Measurements from ENCODE around the gene HOXC4. TPM values are rescaled to one million over a fixed set of nuclear protein-coding genes. Genes with fewer than 3 reads are reported as not detected.
A peak's percentile ranks its signal among the peaks of the same experiment; 100 is the strongest.

HOXC4 gene
- total RNA-seq, 1 donor from 2014 or later = 0.47 TPM

DNA sequence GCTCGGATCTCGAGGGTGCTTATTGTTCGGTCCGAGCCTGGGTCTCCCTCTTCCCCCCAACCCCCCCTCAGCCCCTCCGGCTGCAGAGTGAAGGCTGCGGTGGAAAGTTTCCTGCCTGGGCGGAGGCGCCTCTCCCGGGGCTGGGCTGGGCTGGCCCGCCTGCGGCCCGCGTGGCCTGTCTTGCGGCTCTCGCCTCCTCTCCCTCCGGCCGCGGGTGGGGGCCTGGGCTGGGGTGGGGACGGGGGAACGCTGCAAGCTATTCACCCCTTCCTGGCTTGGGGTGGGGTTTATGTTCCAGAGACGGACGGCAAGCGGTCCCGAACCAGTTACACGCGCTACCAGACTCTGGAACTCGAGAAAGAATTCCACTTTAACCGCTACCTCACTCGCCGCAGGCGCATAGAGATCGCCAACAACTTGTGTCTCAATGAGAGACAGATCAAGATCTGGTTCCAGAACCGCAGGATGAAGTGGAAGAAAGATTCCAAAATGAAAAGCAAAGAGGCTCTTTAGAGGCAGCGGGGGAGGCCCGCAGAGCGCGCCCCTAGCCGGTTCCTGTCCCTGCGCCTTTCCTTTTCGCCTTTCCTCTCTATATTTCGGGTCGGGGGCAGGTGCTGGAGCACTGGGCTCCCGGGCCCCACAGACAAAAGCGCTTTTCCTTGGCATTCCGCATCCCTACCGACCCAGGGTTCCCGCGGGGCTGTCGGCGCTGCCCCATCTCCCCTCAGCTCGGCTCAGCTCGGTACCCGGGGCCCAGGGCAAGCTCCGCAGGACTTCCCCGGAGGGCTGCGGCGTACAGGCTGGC lies 19.5 kb upstream of the HOXC4 start:
- Histone ChIP-seq H3K27me3 (ENCODE audit: low read depth) (peaks cover 98% of the 10 kb centered on the region), H3K4me1 (peaks cover 13% of the 10 kb centered on the region), H3K36me3 (no peaks in the 10 kb centered on the region), H3K4me3 (peak overlapping the region; percentile 37), H3K9me3 (no peaks in the 10 kb centered on the region), H3K27ac (no peak overlapping the region)
- TF ChIP-seq, protein P1, sequence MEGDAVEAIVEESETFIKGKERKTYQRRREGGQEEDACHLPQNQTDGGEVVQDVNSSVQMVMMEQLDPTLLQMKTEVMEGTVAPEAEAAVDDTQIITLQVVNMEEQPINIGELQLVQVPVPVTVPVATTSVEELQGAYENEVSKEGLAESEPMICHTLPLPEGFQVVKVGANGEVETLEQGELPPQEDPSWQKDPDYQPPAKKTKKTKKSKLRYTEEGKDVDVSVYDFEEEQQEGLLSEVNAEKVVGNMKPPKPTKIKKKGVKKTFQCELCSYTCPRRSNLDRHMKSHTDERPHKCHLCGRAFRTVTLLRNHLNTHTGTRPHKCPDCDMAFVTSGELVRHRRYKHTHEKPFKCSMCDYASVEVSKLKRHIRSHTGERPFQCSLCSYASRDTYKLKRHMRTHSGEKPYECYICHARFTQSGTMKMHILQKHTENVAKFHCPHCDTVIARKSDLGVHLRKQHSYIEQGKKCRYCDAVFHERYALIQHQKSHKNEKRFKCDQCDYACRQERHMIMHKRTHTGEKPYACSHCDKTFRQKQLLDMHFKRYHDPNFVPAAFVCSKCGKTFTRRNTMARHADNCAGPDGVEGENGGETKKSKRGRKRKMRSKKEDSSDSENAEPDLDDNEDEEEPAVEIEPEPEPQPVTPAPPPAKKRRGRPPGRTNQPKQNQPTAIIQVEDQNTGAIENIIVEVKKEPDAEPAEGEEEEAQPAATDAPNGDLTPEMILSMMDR (IDR thresholded peaks at IDR 0.05) = no peak
- DNase-seq (no peak), ATAC-seq (peak in 1 of 2 donors; percentile 25)
- intact Hi-C loops (cut with DNase I) = no loop called here

DNA sequence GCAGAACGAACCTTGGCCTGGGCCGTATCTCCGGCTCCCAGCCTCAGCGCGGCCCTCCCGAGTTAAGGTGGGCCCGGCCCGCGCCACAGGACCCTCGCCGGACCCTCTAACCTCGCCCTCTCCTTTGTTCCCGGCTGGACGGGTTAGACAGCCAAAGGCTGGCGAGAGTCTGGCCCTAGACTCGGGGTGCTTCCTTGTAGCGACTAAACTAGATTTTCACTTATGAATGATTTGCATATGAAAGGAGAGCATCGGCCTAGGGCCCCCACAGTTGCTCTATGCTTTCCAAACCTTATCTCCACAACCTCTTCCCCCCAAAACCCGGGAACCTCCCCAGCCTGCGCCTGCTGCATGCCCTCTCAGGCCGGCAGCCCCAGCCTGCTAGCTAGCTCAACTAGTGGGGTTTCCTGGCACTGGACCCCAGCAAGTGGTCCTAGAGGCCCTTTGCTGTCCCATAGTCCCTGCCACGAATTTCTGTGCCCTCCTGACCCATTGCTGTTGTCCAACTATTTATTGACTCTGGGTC lies 18.8 kb upstream of the HOXC4 start:
- Histone ChIP-seq H3K36me3 (no peaks in the 10 kb centered on the region), H3K4me1 (peaks cover 13% of the 10 kb centered on the region), H3K4me3 (no peak overlapping the region), H3K27me3 (ENCODE audit: low read depth) (peaks cover 97% of the 10 kb centered on the region), H3K9me3 (no peaks in the 10 kb centered on the region), H3K27ac (no peak overlapping the region)
- intact Hi-C loops (cut with DNase I) = no loop called here
- ATAC-seq (no peak), DNase-seq (no peak)
- TF ChIP-seq, protein P1 (IDR thresholded peaks at IDR 0.05) = no peak

DNA sequence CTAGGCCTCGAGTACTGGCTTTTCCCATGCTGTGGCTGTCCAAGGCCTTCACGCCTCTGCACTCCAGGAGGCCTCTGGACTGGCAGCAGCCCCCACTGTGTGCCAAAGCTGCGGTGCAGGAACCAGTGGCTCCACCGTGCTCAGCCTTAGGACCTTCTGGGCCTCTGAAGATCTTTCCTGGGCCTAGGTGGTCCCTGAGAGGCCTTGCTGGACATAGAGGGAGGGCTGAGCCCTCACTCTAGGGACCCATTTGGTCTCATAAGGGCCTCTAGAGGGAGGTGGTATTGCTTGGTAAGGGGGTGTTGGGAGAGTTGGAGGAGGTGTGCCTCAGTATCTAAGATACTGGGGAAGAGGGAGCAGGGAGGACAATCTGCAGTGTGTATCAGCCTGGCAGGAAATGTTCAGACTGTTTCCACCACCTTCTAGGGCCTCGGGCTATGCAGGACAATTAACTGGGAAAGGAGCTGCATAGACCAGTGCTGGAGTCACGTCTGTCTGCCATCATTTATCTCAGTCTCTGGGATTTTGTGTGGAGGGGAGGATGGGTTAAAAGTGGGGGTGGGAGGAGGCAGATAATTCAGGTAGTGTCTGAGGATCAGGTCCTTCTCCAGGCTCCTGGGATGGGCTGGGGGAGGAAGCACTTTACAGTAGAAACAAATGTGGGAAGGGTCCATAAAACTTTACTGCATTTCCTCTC lies 17.9 kb upstream of the HOXC4 start:
- TF ChIP-seq, protein P1 (IDR thresholded peaks at IDR 0.05) = no peak
- Histone ChIP-seq H3K9me3 (no peaks in the 10 kb centered on the region), H3K27ac (no peak overlapping the region), H3K4me3 (no peak overlapping the region), H3K36me3 (no peaks in the 10 kb centered on the region), H3K4me1 (peaks cover 12% of the 10 kb centered on the region), H3K27me3 (ENCODE audit: low read depth) (peaks cover 92% of the 10 kb centered on the region)
- ATAC-seq = no peak
- intact Hi-C loops (cut with DNase I) = no loop called here
- no peak for DNase-seq

DNA sequence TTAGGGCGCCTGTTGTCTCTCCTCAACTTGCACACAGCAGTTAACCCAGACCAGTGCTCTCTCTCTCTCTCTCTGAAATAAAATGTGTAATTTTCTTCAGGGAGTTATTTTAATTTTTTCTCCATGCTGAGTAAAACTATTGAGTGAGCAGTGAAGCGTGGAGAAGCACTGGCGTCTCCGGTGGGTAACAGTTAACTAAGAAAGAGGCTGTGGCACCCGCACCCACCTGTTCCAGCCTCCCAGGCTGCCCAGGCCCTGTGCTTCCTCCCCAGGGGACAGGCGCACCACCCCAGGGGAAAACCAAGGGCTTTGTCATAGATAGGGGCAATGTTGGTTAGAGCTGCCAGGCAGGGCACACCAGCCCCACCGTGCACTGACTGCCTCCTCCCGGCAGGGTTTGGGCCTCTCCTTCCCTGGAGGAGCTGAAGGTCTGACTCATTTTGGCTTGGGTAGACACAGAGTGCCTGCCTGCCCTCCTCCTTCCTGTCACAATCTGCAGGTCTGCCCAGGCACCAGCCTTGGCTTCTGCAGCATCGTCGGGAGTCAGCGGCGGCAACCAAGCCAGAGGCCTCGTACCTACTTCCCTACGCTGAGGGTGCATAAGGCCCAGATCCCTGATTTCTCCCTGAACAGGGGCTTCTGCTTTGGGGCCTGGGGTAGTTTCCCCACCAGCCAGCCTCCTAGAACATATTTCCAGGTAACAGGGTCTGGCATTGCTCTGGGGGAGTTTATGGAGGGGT lies 16.8 kb upstream of the HOXC4 start:
- Histone ChIP-seq H3K9me3 (no peaks in the 10 kb centered on the region), H3K4me1 (peaks cover 6% of the 10 kb centered on the region), H3K27me3 (ENCODE audit: low read depth) (peaks cover 92% of the 10 kb centered on the region), H3K27ac (no peak overlapping the region), H3K36me3 (no peaks in the 10 kb centered on the region), H3K4me3 (no peak overlapping the region)
- intact Hi-C loops (cut with DNase I) = no loop called here
- ATAC-seq (no peak), DNase-seq (no peak)
- TF ChIP-seq, protein P1 (IDR thresholded peaks at IDR 0.05) = no peak
